Measurements from ENCODE around the gene PRG3.
A peak's percentile ranks its signal among the peaks of the same experiment; 100 is the strongest.

Gene PRG3

DNA sequence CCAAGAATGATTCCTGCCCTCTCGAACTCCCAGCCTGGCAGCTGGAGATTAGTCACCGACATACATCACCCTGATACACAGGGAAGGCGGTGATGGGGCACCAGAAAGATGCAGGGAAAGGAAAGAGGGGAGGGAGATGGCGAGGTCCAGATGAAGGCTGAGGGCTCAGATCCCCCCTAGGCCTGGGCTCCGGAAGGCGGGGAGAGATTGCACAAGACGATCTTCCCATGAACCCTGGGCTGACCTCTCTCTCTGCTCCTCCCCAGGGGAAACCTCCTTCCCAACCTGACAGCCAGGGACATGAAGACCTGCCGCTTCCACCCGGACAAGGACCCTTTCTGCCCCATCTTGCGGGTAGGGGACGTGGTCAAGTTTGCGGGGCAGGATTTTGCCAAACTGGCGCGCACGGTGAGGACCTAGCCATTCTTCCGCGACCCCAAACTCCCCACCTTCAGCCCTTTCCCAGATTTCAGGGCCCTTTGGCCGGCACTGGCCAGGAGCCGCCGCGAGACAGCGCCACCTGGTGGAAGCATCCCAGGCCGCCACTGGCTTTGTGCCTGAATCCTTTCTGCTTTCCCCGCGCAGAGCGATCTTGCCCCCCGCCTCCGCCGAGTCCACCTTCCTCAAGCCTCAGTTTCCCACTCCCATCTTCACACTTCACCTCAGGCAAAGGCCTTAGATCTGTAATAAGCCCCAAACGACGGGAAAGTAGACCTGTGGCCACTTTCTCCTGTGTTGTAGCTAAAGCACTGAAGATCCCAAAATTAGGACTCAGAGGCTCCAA lies 31.3 kb downstream of the PRG3 start:
- Histone ChIP-seq H3K9ac (ENCODE audit: low read length) (no peak overlapping the region), H3F3A (ENCODE audit: insufficient read depth) (no peaks in the 10 kb centered on the region), H3K4me3 (ENCODE audit: insufficient read depth, low read length, poor library complexity, severe bottlenecking) (no peak overlapping the region), H3K27ac (ENCODE audit: low read depth, low read length) (no peak overlapping the region), H3K79me2 (ENCODE audit: insufficient read depth, low read length) (no peaks in the 10 kb centered on the region), H3K27me3 (ENCODE audit: low read length) (no peaks in the 10 kb centered on the region), H4K20me1 (ENCODE audit: low read depth, low read length) (no peaks in the 10 kb centered on the region), H3K9me2 (replicated peaks; ENCODE audit: insufficient read depth, low read length) (no peaks in the 10 kb centered on the region), H2AFZ (ENCODE audit: low read depth, low read length, severe bottlenecking) (no peak overlapping the region), H3K36me3 (ENCODE audit: low read length) (no peaks in the 10 kb centered on the region), H3K9me3 (ENCODE audit: insufficient read depth, low read length) (no peaks in the 10 kb centered on the region; the same call in 1 of the 2 replicates), H3K4me2 (ENCODE audit: low read depth, low read length, poor library complexity, severe bottlenecking) (no peak overlapping the region)
- TF ChIP-seq CTCF (IDR thresholded peaks at IDR 0.05; ENCODE audit: insufficient read depth, low read length, poor library complexity, severe bottlenecking) (peak; percentile 79), EZH2phosphoT487 (conservative IDR thresholded peaks at IDR 0.05; ENCODE audit: low read length) (no peak)

GRCh38 chr11:57348636-57349313 lies 32.2 kb downstream of the PRG3 start:
- Histone ChIP-seq H3K9me2 (replicated peaks; ENCODE audit: insufficient read depth, low read length) (no peaks in the 10 kb centered on the region), H3K36me3 (ENCODE audit: low read length) (no peaks in the 10 kb centered on the region), H3K4me2 (ENCODE audit: low read depth, low read length, poor library complexity, severe bottlenecking) (no peak overlapping the region), H3K9ac (ENCODE audit: low read length) (no peak overlapping the region), H2AFZ (ENCODE audit: low read depth, low read length, severe bottlenecking) (no peak overlapping the region), H3K27me3 (ENCODE audit: low read length) (no peaks in the 10 kb centered on the region), H3K4me3 (ENCODE audit: insufficient read depth, low read length, poor library complexity, severe bottlenecking) (no peak overlapping the region), H3K27ac (ENCODE audit: low read depth, low read length) (no peak overlapping the region), H3K79me2 (ENCODE audit: insufficient read depth, low read length) (no peaks in the 10 kb centered on the region), H4K20me1 (ENCODE audit: low read depth, low read length) (no peaks in the 10 kb centered on the region), H3K9me3 (ENCODE audit: insufficient read depth, low read length) (no peaks in the 10 kb centered on the region; the same call in 1 of the 2 replicates), H3F3A (ENCODE audit: insufficient read depth) (no peaks in the 10 kb centered on the region)
- TF ChIP-seq EZH2phosphoT487 (conservative IDR thresholded peaks at IDR 0.05; ENCODE audit: low read length) (no peak), CTCF (IDR thresholded peaks at IDR 0.05; ENCODE audit: insufficient read depth, low read length, poor library complexity, severe bottlenecking) (no peak)

GRCh38 chr11:57348052-57348451 lies 32.9 kb downstream of the PRG3 start:
- Histone ChIP-seq H3K36me3 (ENCODE audit: low read length) (no peaks in the 10 kb centered on the region), H3K4me3 (ENCODE audit: insufficient read depth, low read length, poor library complexity, severe bottlenecking) (no peak overlapping the region), H3K9me2 (replicated peaks; ENCODE audit: insufficient read depth, low read length) (no peaks in the 10 kb centered on the region), H3F3A (ENCODE audit: insufficient read depth) (no peaks in the 10 kb centered on the region), H3K4me2 (ENCODE audit: low read depth, low read length, poor library complexity, severe bottlenecking) (no peak overlapping the region), H3K27me3 (ENCODE audit: low read length) (no peaks in the 10 kb centered on the region), H3K79me2 (ENCODE audit: insufficient read depth, low read length) (no peaks in the 10 kb centered on the region), H4K20me1 (ENCODE audit: low read depth, low read length) (no peaks in the 10 kb centered on the region), H3K9me3 (ENCODE audit: insufficient read depth, low read length) (no peaks in the 10 kb centered on the region; the same call in 1 of the 2 replicates), H3K27ac (ENCODE audit: low read depth, low read length) (no peak overlapping the region), H2AFZ (ENCODE audit: low read depth, low read length, severe bottlenecking) (no peak overlapping the region), H3K9ac (ENCODE audit: low read length) (no peak overlapping the region)
- TF ChIP-seq EZH2phosphoT487 (conservative IDR thresholded peaks at IDR 0.05; ENCODE audit: low read length) = no peak
- no peak for TF ChIP-seq CTCF (IDR thresholded peaks at IDR 0.05; ENCODE audit: insufficient read depth, low read length, poor library complexity, severe bottlenecking)
